GM19099 (cell line): Measurements from ENCODE around the gene GOLGA6L7.

Source experiments
- POLR2A ChIP-seq: IDR thresholded peaks from 3 replicates; pipeline ENCODE4 v1.6.1; 2011; ENCODE audit warnings: low read depth; ENCODE audit not compliant: insufficient read length; ENCODE audit errors: extremely low read depth

The GOLGA6L7 gene

GRCh38 chr15:28886431-28887338, 38.2 kb upstream of the GOLGA6L7 start:
- TF ChIP-seq POLR2A, result no peak

GRCh38 chr15:28885630-28886430, 37.4 kb upstream of the GOLGA6L7 start, which contains the start of gene APBA2:
TSS of gene APBA2 (plus strand) at chr15:28885974. CDS start at chr15:29053885, 167,911 bp downstream.
- TF ChIP-seq POLR2A, result no peak

- no peak for TF ChIP-seq POLR2A
Measured at GRCh38 chr15:28885128-28885629, 36.7 kb upstream of the GOLGA6L7 start.

GRCh38 chr15:28884151-28884940, 35.9 kb upstream of the GOLGA6L7 start:
- TF ChIP-seq POLR2A, result no peak

GRCh38 chr15:28881600-28881999, 33.2 kb upstream of the GOLGA6L7 start:
- TF ChIP-seq POLR2A, result no peak

GRCh38 chr15:28881170-28881569, 32.7 kb upstream of the GOLGA6L7 start:
- TF ChIP-seq POLR2A, result no peak

- TF ChIP-seq POLR2A, result no peak
Measured at GRCh38 chr15:28880680-28881079, 32.2 kb upstream of the GOLGA6L7 start.

GRCh38 chr15:28879551-28879950, 31.1 kb upstream of the GOLGA6L7 start:
- no peak for TF ChIP-seq POLR2A

- no peak for TF ChIP-seq POLR2A
Measured at GRCh38 chr15:28878209-28878608, 29.8 kb upstream of the GOLGA6L7 start.

GRCh38 chr15:28876845-28877185, 28.4 kb upstream of the GOLGA6L7 start:
- TF ChIP-seq POLR2A, result no peak

- no peak for TF ChIP-seq POLR2A
Measured at GRCh38 chr15:28876131-28876844, 27.8 kb upstream of the GOLGA6L7 start.

- no peak for TF ChIP-seq POLR2A
Measured at GRCh38 chr15:28875461-28876000, 27.1 kb upstream of the GOLGA6L7 start.

GRCh38 chr15:28873585-28874190, 25.2 kb upstream of the GOLGA6L7 start:
- no peak for TF ChIP-seq POLR2A
